NB4 (cell line): Measurements from ENCODE around the gene SYNJ1.

Experiments
- DNase-seq: peaks from one replicate; pipeline ENCODE4 v3.0.0; 2010; ENCODE audit warnings: low read depth
- H3K4me3 ChIP-seq: one replicate; pipeline ENCODE4 v1.5.1; 2011; ENCODE audit warnings: mild to moderate bottlenecking, low read depth, low read length, moderate library complexity
- CTCF ChIP-seq: IDR thresholded peaks from one replicate; pipeline ENCODE4 v1.5.1; 2012; ENCODE audit warnings: low read depth, low read length
- MYC ChIP-seq: IDR thresholded peaks from 2 replicates; pipeline ENCODE4 v1.6.1; 2011; ENCODE audit warnings: low read depth, low read length
- POLR2A ChIP-seq: IDR thresholded peaks from 2 replicates; pipeline ENCODE4 v1.6.1; 2011; ENCODE audit warnings: mild to moderate bottlenecking; ENCODE audit not compliant: insufficient read length; ENCODE audit errors: extremely low read depth
- TF ChIP-seq, protein P1 (sequence below): IDR thresholded peaks from 2 replicates; pipeline ENCODE4 v1.6.1; 2011; ENCODE audit warnings: low read depth, low read length

Gene SYNJ1

GRCh38 chr21:32732544-32732943, 4.7 kb upstream of the SYNJ1 start:
- no peak overlapping the region for H3K4me3 ChIP-seq
- TF ChIP-seq CTCF (no peak), POLR2A (no peak), MYC (no peak)
- TF ChIP-seq, protein P1, sequence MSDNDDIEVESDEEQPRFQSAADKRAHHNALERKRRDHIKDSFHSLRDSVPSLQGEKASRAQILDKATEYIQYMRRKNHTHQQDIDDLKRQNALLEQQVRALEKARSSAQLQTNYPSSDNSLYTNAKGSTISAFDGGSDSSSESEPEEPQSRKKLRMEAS: no peak
- DNase-seq: no peak

- TF ChIP-seq MYC (no peak), POLR2A (no peak), CTCF (no peak)
- TF ChIP-seq, protein P1: no peak
- peak overlapping the region; percentile 78 for H3K4me3 ChIP-seq
- peak; percentile 8 for DNase-seq
These were observed 1.0 kb upstream of the SYNJ1 start for GRCh38 chr21:32728848-32729247.

DNA sequence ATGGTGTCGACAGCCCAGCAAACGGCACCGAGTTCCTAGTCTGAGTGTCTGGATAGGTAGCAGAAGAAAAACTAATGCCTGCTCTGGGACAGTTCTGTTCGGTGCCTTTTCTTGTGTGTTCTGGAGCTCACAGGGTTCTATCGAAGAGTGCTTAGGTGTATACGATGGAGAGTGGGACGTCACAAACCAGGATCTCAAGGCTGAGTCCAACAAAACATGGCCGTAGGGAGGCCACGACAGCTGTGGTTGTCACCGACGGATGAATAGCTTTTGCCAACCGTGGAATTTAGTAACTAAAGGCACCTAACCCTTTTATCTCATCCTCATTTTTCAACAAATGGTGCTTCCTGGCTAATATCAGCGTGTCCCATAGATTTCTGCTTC, 635 bp upstream of the SYNJ1 start:
- H3K4me3 ChIP-seq: peak overlapping the region; percentile 78
- DNase-seq: no peak
- no peak for TF ChIP-seq POLR2A
- no peak for TF ChIP-seq MYC
- TF ChIP-seq, protein P1: no peak
- TF ChIP-seq CTCF: no peak

GRCh38 chr21:32726839-32727686, 750 bp downstream of the SYNJ1 start:
- no peak for TF ChIP-seq MYC
- no peak for TF ChIP-seq CTCF
- peak; percentile 70 for DNase-seq
- peak overlapping the region; percentile 92 for H3K4me3 ChIP-seq

DNA sequence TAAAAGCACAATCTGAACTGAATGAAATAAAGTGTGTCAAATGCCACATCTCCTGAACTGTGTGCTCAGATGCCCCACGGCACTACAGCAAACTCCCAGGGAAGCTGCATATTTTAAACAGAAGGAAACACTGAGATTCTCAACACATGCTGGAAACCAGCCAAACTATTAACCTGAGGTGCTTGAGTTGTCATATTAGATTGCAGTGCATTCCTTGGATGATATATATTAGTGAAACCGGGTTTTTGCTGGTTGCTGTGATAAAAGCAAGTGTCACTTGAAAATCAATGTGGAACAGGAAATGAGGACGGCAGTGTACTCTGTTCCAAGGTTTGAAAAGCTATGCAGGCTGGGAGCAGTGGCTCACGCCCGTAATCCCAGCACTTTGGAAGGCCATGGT, 8.7 kb downstream of the SYNJ1 start:
- no peak overlapping the region for H3K4me3 ChIP-seq
- TF ChIP-seq, protein P1: no peak
- TF ChIP-seq CTCF (no peak), POLR2A (no peak), MYC (no peak)
- no peak for DNase-seq

DNA sequence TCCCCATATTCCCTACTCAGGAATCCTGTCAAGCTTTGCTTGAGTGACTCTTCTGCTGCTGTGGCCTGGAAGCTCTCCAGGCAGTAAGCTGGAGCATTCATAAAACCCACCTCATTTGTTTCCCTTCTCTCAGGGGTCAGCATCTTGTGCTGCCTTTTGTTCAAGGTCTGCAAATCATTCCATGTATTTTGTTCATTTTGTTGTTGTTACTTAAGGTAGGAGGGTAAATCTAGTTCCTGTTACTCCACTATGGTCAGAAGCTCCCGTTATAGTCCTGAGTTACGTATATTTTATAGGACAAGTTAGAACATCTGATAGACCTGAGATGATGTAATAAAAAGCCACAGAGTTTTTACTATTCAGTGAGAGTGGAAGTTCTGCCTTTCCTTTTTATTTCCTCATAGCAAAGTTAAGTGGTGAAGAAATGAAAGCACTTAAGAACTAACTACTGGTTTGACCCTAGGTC, 9.9 kb downstream of the SYNJ1 start:
- DNase-seq: peak; percentile 81
- TF ChIP-seq CTCF: no peak

More for the DNA sequence above, 9.9 kb downstream of the SYNJ1 start:
- no peak overlapping the region for H3K4me3 ChIP-seq
